ENCODE data around the gene MEN1.
"Not testable (repeated sequence)": the region's sequence is repeated elsewhere in the genome, so short reads cannot be mapped to it uniquely, and the experiment has no call there.

MEN1 gene

DNA sequence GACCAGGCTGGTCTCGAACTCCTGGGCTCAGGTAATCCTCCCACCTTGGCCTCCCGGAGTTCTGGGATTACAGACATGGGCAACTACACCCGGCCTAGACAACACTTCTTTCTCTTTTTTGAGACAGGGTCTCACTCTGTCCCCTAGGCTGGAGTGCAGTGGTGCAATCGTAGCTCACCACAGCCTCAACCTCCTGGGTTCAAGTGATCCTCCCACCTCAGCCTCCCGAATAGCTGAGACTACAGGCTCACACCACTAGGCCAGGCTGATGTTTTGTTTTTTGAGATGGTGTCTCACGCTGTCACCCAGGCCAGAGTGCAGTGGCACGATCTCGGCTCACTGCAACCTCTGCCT lies 35.4 kb upstream of the MEN1 start:
- DNase-seq (ENCODE audit: low spot score); FAIRE-seq: not testable (repeated sequence)

DNA sequence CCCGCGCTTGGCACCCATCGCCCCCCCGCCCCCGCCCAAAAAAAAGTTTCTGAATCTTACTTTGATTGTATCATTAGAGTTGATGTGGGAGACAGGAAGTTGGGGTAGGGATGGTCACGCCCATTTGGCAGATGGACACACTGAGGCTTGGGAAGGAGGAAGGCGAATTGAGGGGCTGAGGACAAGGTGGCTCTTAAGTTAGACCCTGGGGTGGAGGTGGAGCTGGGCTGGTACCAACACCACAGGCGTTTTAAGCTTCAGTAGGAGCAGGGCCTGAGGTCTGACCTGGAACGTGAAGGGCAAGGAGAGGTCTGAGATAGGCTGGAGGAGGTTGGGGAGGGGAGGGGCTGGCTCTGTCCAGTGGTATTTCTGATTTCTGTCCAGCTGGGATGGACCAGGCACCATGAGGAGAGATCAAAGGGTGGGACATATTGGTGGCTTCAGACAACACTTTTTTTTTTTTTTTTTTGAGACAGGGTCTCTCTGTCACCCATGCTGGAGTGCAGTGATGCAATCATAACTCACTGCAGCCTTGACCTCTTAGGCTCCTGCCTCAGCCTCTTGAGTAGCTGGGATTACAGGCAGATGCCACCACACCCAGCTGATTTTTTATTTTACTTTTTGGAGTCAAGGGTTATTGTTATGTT lies 34.9 kb upstream of the MEN1 start:
- DNase-seq (ENCODE audit: low spot score) (no peak), FAIRE-seq (no peak)

DNA sequence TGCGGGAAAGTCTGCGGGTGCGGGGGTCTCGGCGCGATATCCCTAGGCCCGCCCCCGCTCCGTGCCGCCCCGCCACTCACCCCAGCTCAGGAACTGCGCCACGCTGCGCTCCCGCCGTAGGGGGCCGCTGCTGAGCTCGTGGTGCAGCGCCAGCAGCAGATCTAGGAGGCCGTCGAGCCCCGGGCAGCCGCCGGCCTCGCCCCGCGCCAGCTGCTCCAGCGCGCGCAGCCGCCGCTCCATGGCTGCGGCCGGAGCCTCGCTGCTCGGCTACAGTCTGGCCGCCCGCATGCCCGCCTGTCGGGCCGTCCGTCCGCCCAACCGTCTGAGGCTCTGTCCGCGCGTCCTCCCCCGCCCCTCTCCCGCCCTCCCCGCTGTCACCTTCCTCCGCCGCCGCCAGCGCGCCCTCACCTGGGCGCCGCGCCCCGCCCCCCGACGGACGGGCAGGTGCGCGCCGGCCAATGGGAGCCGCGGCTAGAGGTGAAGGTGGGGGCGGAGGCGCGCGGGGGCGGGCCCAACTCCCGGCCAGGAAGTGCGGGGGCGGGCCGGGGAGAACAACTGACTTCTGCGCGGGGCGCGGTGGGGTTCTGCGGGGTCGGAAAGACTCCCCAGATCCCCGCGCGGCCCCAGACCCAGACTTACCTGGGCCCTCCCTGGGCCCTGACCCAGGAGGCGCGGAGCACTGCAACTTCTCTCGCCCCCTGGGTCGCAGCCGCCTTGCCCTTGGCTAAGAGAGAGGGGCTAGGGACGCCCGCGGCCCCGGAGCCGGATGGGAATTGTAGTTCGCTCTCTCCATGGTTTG lies 34.2 kb upstream of the MEN1 start, which contains the start of gene CDC42BPG:
Gene CDC42BPG (minus strand): TSS at position 324 of the 799 bp plus-strand sequence. CDS start 84 bp downstream, at position 240.
- no peak for FAIRE-seq

DNA sequence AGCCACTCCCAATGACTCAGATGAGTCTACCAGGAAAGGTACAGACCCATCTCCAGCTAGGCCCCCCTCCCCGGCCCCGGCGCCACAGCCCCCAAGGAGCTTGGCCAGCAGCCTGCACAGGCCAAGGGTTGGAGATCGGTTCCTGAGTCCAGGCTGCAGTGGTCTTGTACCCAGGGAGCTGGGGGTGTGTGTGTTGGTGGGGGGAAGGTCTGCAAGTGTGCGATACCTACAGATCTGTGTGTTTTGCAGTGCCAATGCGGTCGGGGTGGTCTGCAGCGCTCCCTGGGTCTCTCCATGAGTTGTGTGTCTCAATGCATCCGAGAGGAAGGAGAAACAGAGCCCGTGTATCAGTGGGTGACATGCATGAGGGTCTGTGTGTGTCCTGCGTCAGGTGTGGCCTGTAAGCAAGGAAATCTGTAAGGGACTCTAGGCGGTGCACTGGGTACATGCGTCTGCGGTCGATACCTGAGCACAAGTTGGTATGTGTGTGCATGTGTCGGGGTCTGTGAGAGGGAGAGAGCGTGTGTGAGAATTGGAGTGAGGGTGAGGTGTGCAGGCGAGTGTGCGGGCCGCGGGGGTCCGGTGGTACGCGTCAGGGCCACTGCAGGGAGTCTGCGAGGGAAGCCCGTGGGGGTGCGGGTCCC lies 33.5 kb upstream of the MEN1 start:
- DNase-seq (ENCODE audit: low spot score) (no peak), FAIRE-seq (no peak)

More for the DNA sequence above, 34.2 kb upstream of the MEN1 start, which contains the start of gene CDC42BPG:
- no peak for DNase-seq (ENCODE audit: low spot score)

DNA sequence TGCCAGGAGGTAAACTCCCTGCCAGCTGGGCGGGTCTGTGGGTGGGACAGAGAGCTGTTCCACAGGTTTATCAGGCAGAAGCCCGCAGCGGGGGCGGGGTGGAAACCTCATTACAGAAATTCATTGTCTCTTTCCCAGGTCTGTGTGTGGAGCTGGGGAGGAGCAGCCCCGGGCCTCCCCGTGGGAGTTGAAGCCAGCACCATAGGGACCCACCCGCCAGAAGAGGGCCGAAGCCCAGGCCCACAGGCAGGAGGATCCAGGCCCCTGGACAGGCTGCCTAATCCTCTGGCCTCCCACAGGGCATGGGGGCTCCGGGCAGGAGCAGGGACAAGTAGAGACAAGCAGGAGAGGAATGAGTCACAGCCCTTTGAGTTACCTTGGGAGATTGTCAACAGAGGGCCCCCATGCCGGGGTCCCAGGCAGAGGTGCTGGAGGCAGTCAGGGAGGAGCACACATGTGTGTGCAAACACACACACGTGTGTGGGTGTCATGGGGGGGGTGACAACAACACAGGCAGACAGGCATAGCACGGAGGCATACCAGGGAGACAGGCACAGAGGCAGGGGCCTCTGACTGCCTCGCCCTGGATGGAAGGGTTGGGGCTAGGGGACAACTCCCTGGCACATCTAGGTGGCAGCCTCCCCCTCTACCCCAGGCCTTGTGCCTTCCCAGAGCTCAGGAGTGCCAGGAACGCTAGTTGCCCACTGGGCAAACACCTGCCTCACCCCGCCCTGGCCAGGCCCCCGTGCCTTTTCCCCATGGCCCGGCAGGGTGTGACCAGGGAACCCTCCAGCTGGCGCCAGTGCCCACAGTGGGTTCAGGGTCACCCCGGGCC lies 32.7 kb upstream of the MEN1 start:
- peak; percentile 36 for DNase-seq (ENCODE audit: low spot score)
- no peak for FAIRE-seq

DNA sequence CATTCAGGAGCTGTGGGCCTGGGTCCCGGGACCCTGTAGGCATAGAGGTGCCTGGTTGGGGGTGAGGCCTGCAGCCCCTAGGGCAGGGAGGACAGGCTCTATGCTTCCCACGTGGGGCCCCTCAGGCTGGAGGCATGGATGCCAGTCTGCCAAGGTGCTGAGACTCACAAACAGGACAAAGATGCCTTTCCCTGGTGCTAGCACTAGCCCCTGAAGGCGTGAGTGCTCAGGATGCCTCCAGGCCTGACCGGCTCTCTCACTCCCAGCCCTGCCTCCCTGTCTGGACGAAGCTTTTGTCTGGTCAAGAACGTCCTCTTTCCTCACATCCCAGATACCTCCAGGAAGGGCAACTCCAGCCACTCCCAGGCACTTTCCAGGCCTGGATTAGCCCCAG lies 32.0 kb upstream of the MEN1 start:
- no peak for DNase-seq (ENCODE audit: low spot score)
- FAIRE-seq, result no peak

DNA sequence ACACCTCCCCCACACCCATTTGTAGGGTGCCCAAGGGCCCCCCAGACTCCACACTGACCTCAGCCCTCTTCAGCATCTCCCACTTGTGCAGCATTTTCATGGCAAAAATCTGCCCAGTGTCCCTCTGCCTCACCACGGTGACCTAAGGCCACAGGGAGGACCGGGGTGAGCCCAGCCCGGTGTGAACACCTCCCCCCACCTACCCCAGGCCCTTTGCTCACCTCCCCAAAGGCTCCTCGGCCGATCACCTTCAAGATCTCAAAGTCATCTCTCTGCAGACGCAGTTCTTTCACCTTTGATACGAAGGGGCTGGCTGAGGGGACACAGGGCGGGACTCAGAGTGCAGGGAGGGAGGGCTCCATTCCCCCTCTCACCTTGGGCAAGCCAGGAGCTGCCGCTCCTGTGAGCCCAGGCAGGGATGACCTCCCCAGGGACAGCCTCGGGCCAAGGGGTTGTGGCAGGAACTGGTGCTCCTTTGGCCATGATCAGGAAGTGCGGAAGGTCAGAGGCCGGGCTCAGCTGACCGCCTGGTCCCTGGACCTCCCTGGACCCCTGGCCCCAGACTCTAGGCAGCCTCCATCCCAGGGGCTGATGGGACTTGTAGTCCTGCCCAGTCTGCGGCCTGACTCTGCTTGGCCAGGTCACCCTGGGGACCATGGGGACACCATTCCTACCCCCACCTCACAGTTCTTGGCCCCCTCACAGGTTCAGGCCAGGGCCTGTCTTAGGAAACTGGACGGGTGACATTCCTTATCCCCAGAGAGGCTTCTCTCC lies 31.4 kb upstream of the MEN1 start:
- FAIRE-seq (no peak), DNase-seq (ENCODE audit: low spot score) (no peak)

DNA sequence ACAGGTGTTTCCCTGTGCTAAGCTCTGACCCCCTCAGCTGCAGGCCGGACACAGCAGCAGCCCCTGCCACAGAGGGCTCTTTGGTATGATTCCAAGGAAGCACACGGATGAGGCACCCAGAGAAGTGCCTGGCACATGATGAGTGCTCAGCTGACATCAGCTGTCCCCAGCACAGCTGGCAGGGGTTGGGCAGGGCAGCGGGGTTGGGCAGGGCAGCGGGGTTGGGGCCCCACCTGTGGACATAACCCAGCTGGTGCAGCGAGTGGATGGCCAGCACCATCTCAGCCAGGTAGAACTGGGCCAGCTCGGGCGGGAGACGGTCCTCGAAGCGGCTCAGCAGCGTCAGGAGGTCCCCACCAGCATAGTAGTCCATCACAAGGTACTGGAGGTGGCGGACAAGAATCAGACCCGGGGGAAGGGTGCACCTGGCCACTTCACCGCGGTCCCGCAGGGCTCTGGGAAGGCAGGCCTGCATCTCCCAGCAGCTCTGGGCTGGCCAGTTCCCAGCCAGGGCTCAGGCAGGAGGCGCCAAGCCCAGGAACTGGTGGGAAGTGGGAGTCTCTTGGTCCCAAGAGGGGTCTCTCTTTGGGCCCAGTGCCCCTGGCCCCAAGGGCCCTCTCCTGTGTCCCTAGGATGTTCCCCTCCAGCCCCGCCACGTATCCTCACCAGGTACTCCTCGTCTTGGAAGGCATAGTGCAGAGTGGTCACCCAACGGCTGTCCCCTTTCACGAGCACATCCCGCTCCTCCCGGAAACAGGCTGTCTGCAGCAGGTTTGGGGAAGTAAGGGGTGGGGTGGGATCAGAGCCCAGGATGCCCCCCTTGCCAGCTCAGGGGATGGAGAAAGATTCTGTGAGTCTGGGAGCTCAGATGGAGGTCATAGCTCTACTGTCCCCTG lies 29.8 kb upstream of the MEN1 start:
- FAIRE-seq, result no peak
- no peak for DNase-seq (ENCODE audit: low spot score)

DNA sequence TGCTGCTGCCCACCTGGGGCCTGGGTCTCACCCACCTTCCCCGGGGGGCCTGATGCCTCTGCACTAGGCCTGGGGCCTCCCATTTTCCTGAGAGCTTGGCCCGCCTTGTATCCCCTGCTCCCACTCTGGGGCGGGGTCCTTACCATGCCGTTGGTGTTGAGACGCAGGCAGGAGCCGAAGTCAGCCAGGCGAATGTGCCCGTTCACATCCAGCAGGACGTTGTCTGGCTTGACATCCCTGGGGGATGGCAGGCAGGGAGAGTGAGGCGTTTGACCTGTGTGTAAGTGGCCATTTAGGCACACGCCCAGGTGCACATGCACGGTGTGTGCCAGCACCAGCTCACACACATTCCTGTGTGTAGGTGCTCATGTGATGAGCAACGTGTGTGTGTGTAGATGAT lies 29.0 kb upstream of the MEN1 start:
- no peak for FAIRE-seq
- no peak for DNase-seq (ENCODE audit: low spot score)

DNA sequence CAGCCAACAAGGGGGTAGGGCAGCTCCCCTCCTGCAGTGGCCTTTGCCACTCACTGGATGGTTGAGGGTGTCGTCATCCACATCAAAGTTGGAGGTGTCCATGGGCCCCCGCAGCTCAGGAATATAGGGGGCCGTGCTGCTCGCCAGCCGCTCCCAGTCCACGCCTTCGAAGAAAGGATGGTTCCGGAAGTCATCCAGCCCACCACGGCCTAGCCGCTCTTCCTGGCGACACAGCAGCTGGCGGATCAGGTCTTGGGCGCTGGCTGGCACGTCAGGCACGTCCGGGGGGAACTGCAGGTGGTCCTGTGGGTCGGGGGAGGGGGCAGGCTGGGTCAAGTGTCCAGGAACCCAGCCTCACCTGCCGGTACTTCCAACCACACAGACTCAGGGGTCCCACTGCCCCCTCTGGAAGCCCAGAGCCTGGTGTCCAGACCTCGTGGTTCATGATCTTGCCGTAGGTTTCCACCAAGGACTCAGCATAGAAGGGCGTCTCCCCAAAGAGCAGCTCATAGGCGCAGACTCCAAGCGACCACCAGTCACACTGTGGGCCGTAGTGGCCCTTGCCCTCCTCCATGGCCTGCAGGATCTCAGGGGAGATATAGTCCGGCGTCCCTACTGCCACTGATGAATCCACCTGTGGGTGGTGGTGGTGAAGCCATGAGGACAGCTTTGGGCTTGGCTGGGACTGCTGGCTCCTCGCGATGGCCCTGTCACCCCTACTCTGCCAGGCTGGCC lies 28.4 kb upstream of the MEN1 start:
- no peak for FAIRE-seq
- no peak for DNase-seq (ENCODE audit: low spot score)

DNA sequence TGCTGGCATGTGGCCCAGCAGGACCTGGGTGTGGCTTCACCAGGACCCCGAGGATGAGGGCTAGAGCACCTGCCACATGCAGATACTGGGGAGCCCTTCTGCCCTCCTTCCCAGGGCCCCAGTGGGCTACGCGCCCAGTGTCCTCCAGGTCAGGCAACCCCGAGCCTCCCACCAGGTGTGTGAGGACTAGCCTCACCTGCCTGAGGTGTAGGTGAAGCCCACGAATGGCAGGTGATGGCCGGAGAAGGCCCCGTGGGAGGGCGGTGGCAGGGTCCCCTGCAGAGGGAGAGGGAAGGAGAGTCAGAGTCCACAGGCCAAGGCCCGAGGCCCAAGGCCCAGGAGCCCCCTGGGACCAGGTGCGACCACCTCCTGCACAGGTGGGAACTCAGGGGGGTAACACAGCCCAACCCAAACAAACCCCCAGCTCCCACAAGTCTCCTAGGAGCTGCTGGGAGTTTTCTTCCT lies 27.6 kb upstream of the MEN1 start:
- FAIRE-seq (no peak), DNase-seq (ENCODE audit: low spot score) (no peak)

DNA sequence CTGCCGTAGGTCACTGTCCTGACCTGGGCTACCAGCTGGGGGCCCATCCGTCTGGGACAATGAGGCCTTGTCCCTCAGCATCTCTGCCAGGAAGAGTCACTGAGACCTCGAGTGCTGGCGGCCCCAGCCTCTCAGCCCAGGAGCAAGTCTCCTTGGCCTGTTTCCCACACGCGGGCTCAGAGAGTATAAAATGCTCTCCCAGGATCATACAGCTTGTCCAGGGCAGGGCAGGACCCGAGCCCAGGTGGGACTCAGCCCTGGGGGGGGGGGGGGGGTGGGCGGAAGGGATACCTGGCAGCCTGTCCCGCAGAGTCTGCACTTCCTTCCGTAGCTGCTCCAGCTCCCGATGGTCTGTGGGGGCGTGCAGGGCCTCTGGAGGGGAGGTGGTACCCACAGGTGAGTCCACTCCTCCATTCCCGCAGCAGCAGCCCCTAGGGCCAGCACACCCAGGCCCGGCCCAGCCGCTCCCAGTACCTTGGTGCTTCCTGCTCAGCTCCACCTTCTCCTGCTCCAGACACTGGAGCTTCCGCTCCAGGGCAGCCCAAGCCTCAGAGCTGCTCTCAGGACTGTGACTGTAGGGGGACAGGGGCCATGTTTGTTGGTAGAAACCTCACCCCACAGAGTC lies 26.2 kb upstream of the MEN1 start:
- no peak for FAIRE-seq
- no peak for DNase-seq (ENCODE audit: low spot score)

DNA sequence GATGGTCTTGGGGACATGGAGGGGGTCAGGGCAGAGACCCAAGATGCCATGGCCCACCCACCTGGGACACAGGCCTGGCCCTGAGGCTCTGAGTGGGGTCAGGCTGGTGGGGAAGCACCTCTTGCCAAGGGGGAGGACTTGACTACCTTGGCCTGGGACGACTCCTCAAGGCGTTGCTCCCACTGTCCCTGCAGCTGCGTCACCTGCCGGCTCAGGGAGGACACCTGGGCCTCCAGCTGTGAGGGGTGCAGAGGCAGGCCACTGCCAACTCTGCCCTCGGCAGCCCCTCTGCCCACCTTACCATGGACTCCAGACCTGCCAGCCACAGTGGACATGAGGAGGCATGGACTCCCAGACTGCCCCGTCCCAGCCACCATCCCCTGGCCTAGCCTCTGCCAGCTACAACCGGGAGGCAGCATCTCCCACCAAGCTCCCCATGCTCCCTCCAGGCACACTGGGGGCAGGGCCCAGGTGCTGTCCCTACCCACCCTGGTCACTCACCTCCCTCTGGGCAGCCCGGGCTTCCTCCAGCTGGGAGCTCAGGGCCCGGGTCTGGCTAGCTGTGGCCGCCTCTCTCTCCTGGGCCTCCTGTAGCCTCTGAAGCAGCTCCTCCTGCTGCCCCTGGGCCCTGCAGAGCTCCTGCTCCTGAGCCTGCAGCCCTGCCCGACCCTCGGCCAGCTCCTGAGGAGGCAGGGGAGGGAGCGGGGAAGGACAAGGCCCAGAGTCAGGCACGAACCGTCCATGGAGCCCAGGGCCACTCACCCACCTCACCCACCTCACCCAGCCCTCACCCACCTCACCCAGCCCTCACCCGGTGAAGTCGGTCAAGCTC lies 25.5 kb upstream of the MEN1 start:
- no peak for DNase-seq (ENCODE audit: low spot score)

DNA sequence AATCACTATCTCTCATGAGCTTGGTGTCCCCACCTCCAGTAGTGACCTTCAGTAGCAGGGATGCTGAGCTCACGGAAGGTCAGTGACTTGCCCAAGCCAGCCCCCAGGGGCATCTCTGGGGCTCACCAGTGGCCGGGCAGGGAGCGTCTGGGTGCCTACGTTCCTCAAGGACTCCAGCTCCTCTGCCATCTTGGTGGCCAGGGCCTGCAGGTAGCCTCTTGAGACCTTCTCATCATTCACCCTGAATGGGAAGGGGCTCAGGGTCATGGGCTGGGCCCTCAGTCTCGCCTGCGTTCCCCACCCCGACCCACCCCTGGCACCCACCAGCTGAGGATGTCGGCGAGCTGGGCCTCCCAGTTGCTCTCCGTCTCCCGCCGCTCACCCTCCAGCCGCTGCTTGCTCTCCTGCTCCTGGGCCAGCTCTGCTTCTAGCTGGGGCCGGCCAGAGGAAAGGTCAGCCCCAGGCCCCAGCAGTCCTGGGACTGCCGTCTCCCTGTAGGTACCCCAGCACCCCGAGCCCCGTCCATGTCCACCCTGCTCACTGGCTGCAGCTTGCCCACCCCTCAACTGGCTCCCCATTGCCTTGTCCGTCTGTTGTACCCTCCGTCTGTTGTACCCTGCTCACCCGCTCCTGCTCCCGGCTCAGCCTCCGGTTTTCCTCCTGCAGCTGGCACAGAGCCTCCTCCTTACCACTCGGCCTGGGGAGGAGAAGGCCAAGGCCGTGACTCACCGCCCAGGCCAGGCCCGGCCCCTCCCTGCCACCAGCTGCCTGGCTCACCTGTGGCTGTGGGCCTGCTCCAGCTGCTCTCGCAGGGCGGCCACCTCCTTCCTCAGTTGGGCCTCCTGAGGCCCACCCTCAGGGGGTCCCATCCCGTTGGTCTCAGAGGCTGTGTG lies 24.6 kb upstream of the MEN1 start:
- peak; percentile 61 for FAIRE-seq

More for the DNA sequence above, 25.5 kb upstream of the MEN1 start:
- no peak for FAIRE-seq

DNA sequence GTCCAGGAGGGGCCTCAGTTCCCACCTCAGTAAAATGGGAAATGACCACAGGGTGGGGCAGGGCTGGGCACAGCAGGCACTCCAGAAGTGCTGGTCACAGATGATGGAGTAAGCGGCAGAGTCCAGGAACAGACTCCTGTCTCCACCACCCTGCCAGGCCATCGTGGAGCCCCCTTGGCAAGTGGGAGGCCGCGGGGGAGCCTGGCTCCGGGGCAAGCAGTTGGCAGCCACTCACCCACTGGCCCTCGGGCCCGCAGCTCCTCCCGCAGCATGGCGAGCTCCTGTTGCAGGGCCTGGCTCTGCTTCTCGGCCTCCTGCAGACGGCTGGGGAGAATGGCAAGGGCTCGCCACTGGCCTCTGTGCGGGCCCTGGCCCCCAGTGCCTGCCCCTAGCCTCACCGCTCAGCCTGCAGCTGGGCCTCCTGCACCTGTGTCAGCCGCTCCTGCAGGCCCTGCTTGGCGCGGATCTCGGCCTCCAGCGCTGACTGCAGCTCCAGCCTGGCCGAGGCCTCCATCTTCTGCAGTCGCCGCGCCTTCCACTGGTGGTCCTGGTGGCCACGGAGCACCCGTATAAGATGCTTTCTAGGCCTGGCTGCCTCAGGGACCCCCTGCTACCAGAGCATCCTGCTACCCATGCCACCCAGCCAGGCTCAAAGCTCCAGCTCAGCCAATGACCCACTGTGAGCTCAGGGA lies 23.8 kb upstream of the MEN1 start:
- DNase-seq (ENCODE audit: low spot score) (no peak), FAIRE-seq (no peak)

More for the DNA sequence above, 24.6 kb upstream of the MEN1 start:
- peak; percentile 60 for DNase-seq (ENCODE audit: low spot score)

DNA sequence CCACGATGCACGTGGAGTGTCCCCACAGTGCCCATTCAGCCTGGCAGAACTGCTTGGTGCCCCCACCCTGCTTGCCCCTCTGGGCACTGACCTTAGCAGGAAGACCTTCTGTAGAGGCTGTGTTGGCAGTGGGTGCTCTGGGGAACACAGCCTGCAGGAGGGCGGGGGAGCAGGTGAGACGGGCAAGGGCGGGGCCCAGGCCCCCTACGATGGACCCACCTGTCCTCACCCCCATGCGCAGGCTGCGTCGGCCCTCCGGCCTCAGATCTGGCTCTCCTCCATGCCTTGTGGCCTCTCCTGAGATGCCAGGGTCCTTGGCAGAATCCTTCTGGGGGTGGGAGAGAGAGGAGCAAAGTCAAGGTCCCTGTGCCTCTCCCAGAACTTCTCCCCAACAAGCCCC lies 23.2 kb upstream of the MEN1 start:
- no peak for FAIRE-seq
- no peak for DNase-seq (ENCODE audit: low spot score)

All from RCC 7860 (cell line).